Ascending aorta (tissue), 2 donors: ENCODE data around the gene HUWE1. TPM values are rescaled to one million over a fixed set of nuclear protein-coding genes. Genes with fewer than 3 reads are reported as not detected.
"Not testable (repeated sequence)": the region's sequence is repeated elsewhere in the genome, so short reads cannot be mapped to it uniquely, and the experiment has no call there.

Experiments used
- DNase-seq, 2 donors: peaks; one replicate each; pipeline ENCODE4 v3.0.0-alpha.2; 2019; ENCODE audit warnings: low spot score in 2 of 2
- H3K27ac ChIP-seq, 2 donors: fragments of 200-600 bp; sonication (generic); one replicate each; pipeline ENCODE4 v1.5.1; 2016 to 2017; ENCODE audit warnings: mild to moderate bottlenecking in 1 of 2
- H3K27me3 ChIP-seq: fragments of 200-600 bp; sonication (generic); one replicate; pipeline ENCODE4 v1.5.1; 2017
- H3K36me3 ChIP-seq, 2 donors: fragments of 200-600 bp; sonication (generic); one replicate each; pipeline ENCODE4 v1.5.1; 2016
- H3K4me1 ChIP-seq, 2 donors: fragments of 200-600 bp; sonication (generic); one replicate each; pipeline ENCODE4 v1.5.1; 2016 to 2017; ENCODE audit warnings: mild to moderate bottlenecking in 1 of 2
- H3K4me3 ChIP-seq, 2 donors: fragments of 200-600 bp; sonication (generic); one replicate each; pipeline ENCODE4 v1.5.1; 2016 to 2017; ENCODE audit warnings: mild to moderate bottlenecking in 1 of 2
- H3K9me3 ChIP-seq, 2 donors: fragments of 200-600 bp; sonication (generic); one replicate each; pipeline ENCODE4 v1.5.1; 2016
- intact Hi-C: fragments of 100-400 bp; cut with DNase I; formaldehyde crosslinking; loops from one replicate; pipeline ENCODE4 v1.15.1; 2023
- total RNA-seq: library from RNA; depleted of rRNA; stranded (reverse); fragments of >200 nt; gene quantifications from one replicate; pipeline ENCODE4 v1.1.0, GENCODE V29; 2016
- TF ChIP-seq, protein P1 (sequence below), 3 experiments: fragments of 200-600 bp in 2 of 3; fragments of 450-650 bp in 1 of 3; sonication (generic) in 2 of 3; IDR thresholded peaks; one replicate each; pipeline ENCODE4 v1.5.1; 2016 to 2019; ENCODE audit warnings: antibody characterized with exemption in 3 of 3, mild to moderate bottlenecking in 1 of 3, moderate library complexity in 1 of 3

HUWE1 gene
- total RNA-seq, 1 donor from 2014 or later = 135 TPM

GRCh38 chrX:53550756-53551463 is 135.6 kb downstream of the HUWE1 start:
- Histone ChIP-seq H3K27ac (no peak overlapping the region), H3K9me3 (no peaks in the 10 kb centered on the region), H3K36me3 (peaks cover 72 to 90% of the 10 kb centered on the region in 2 donors), H3K27me3 (no peaks in the 10 kb centered on the region), H3K4me3 (no peak overlapping the region), H3K4me1 (no peaks in the 10 kb centered on the region)
- intact Hi-C loops = no loop called here
- TF ChIP-seq, protein P1, sequence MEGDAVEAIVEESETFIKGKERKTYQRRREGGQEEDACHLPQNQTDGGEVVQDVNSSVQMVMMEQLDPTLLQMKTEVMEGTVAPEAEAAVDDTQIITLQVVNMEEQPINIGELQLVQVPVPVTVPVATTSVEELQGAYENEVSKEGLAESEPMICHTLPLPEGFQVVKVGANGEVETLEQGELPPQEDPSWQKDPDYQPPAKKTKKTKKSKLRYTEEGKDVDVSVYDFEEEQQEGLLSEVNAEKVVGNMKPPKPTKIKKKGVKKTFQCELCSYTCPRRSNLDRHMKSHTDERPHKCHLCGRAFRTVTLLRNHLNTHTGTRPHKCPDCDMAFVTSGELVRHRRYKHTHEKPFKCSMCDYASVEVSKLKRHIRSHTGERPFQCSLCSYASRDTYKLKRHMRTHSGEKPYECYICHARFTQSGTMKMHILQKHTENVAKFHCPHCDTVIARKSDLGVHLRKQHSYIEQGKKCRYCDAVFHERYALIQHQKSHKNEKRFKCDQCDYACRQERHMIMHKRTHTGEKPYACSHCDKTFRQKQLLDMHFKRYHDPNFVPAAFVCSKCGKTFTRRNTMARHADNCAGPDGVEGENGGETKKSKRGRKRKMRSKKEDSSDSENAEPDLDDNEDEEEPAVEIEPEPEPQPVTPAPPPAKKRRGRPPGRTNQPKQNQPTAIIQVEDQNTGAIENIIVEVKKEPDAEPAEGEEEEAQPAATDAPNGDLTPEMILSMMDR (IDR thresholded peaks at IDR 0.05) = no peak
- no peak for DNase-seq

GRCh38 chrX:53547668-53548067 is 138.9 kb downstream of the HUWE1 start:
- Histone ChIP-seq H3K27me3 (no peaks in the 10 kb centered on the region), H3K36me3 (peaks cover 72 to 81% of the 10 kb centered on the region in 2 donors), H3K4me1 (no peaks in the 10 kb centered on the region), H3K4me3 (no peak overlapping the region), H3K27ac (no peak overlapping the region), H3K9me3 (no peaks in the 10 kb centered on the region)
- DNase-seq = no peak
- intact Hi-C loops = no loop called here
- TF ChIP-seq, protein P1 (IDR thresholded peaks at IDR 0.05) = no peak

- DNase-seq = no peak
- TF ChIP-seq, protein P1 (IDR thresholded peaks at IDR 0.05) = no peak
- H3K27me3 ChIP-seq = no peaks in the 10 kb centered on the region
- H3K4me1 ChIP-seq = no peaks in the 10 kb centered on the region
- H3K4me3 ChIP-seq = no peak overlapping the region
- no peak overlapping the region for H3K27ac ChIP-seq
- intact Hi-C loops = no loop called here
- H3K9me3 ChIP-seq = no peaks in the 10 kb centered on the region
- peaks cover 65 to 75% of the 10 kb centered on the region in 2 donors for H3K36me3 ChIP-seq
These were observed 141.6 kb downstream of the HUWE1 start for GRCh38 chrX:53544936-53545335.

GRCh38 chrX:53538781-53539180 is 147.7 kb downstream of the HUWE1 start:
- intact Hi-C loops = no loop called here

GRCh38 chrX:53531255-53531966 is 155.1 kb downstream of the HUWE1 start:
- H3K9me3 ChIP-seq, intact Hi-C loops, H3K4me3 ChIP-seq, DNase-seq, H3K27ac ChIP-seq, H3K27me3 ChIP-seq, H3K4me1 ChIP-seq: not testable (repeated sequence)
- H3K36me3 ChIP-seq = peaks cover 15 to 30% of the 10 kb centered on the region in 2 donors

More at GRCh38 chrX:53538781-53539180, 147.7 kb downstream of the HUWE1 start:
- TF ChIP-seq, protein P1 (IDR thresholded peaks at IDR 0.05) = no peak
- Histone ChIP-seq H3K36me3 (peaks cover 69 to 79% of the 10 kb centered on the region in 2 donors), H3K4me3 (no peak overlapping the region), H3K9me3 (no peaks in the 10 kb centered on the region), H3K27ac (no peak overlapping the region), H3K27me3 (no peaks in the 10 kb centered on the region), H3K4me1 (no peaks in the 10 kb centered on the region)
- DNase-seq = no peak

- Histone ChIP-seq H3K4me1 (no peaks in the 10 kb centered on the region), H3K9me3 (no peaks in the 10 kb centered on the region), H3K27ac (no peak overlapping the region), H3K27me3 (no peaks in the 10 kb centered on the region), H3K4me3 (no peak overlapping the region), H3K36me3 (no peaks in the 10 kb centered on the region)
- intact Hi-C loops = no loop called here
- DNase-seq = no peak
- TF ChIP-seq, protein P1 (IDR thresholded peaks at IDR 0.05) = no peak
These were observed 159.5 kb downstream of the HUWE1 start for GRCh38 chrX:53526999-53527398.
